Stimulated activated CD8-positive, alpha-beta memory T cell treated with anti-CD3 and anti-CD28 coated beads, Interleukin-4, amount 100 ng/mL, for 4 hours (primary cell): ENCODE results near the gene CD37.
A peak's percentile ranks its signal among the peaks of the same experiment; 100 is the strongest.
"Not testable (repeated sequence)": the region's sequence is repeated elsewhere in the genome, so short reads cannot be mapped to it uniquely, and the experiment has no call there.

Experiments
- DNase-seq, 2 donors: peaks; one replicate each; pipeline ENCODE4 v3.0.0-alpha.2; 2020; ENCODE audit warnings: low read depth in 2 of 2, low spot score in 1 of 2

CD37 gene

GRCh38 chr19:49327878-49328544, 7.2 kb upstream of the CD37 start:
- peak in 1 of 2 donors; percentile 24 for DNase-seq

- no peak for DNase-seq
Measured at GRCh38 chr19:49328741-49329140, 6.5 kb upstream of the CD37 start.

GRCh38 chr19:49331187-49331586, 4.0 kb upstream of the CD37 start:
- DNase-seq: not testable (repeated sequence)

- peak in 1 of 2 donors; percentile 14 for DNase-seq
Measured at GRCh38 chr19:49331616-49332055, 3.6 kb upstream of the CD37 start.

- not testable (repeated sequence) for DNase-seq
Measured at GRCh38 chr19:49332691-49333417, 2.4 kb upstream of the CD37 start.

- DNase-seq: no peak
Measured at GRCh38 chr19:49333418-49333805, 1.8 kb upstream of the CD37 start.

GRCh38 chr19:49333811-49334288, 1.4 kb upstream of the CD37 start:
- peak; percentile 32 to 45 for DNase-seq

GRCh38 chr19:49335784-49336481, 727 bp downstream of the CD37 start:
- DNase-seq: no peak

- no peak for DNase-seq
Measured at GRCh38 chr19:49336482-49337266, 1.5 kb downstream of the CD37 start.

GRCh38 chr19:49337267-49338022, 2.2 kb downstream of the CD37 start:
- no peak for DNase-seq

GRCh38 chr19:49338023-49338677, 2.9 kb downstream of the CD37 start:
- DNase-seq: no peak

GRCh38 chr19:49338691-49339300, 3.6 kb downstream of the CD37 start:
- no peak for DNase-seq

GRCh38 chr19:49339301-49340068, 4.3 kb downstream of the CD37 start:
- DNase-seq: no peak

GRCh38 chr19:49340069-49340864, 5.1 kb downstream of the CD37 start:
- peak in 1 of 2 donors; percentile 22 for DNase-seq

GRCh38 chr19:49340865-49341718, 5.9 kb downstream of the CD37 start:
- no peak for DNase-seq

GRCh38 chr19:49342291-49342721, 7.1 kb downstream of the CD37 start:
- DNase-seq: no peak

GRCh38 chr19:49343123-49343522, 7.9 kb downstream of the CD37 start:
- DNase-seq: no peak
